H9 (cell line): Measurements from ENCODE around the gene PPP2R3B. TPM values are rescaled to one million over a fixed set of nuclear protein-coding genes. Genes with fewer than 3 reads are reported as not detected.

ENCODE experiments used
- DNase-seq: peaks from one replicate; pipeline ENCODE4 v3.0.0-alpha.2; 2017
- H2AFZ ChIP-seq: one replicate; pipeline ENCODE4 v1.6.1; 2013; ENCODE audit warnings: mild to moderate bottlenecking, low read length, control low read depth, moderate library complexity
- H2AK5ac ChIP-seq: 2 replicates; pipeline ENCODE4 v1.6.1; 2013; ENCODE audit warnings: low read length, control low read depth, mixed read lengths; ENCODE audit not compliant: insufficient read length
- H2BK120ac ChIP-seq: one replicate; pipeline ENCODE4 v1.6.1; 2013; ENCODE audit warnings: low read depth, mild to moderate bottlenecking, low read length, control low read depth, inconsistent platforms; ENCODE audit not compliant: poor library complexity, severe bottlenecking
- H2BK12ac ChIP-seq: 2 replicates; pipeline ENCODE4 v1.6.1; 2013; ENCODE audit warnings: low read length, control low read depth, mixed read lengths, low read depth; ENCODE audit not compliant: insufficient read length
- H2BK15ac ChIP-seq: 2 replicates; pipeline ENCODE4 v1.6.1; 2013; ENCODE audit warnings: low read depth, low read length, control low read depth
- H2BK20ac ChIP-seq: one replicate; pipeline ENCODE4 v1.6.1; 2013; ENCODE audit warnings: low read depth, mild to moderate bottlenecking, low read length, control low read depth, inconsistent platforms; ENCODE audit not compliant: poor library complexity, severe bottlenecking
- H2BK5ac ChIP-seq: 2 replicates; pipeline ENCODE4 v1.6.1; 2013; ENCODE audit warnings: low read length, control low read depth, mixed read lengths; ENCODE audit not compliant: insufficient read length
- H3K14ac ChIP-seq: 2 replicates; pipeline ENCODE4 v1.6.1; 2013; ENCODE audit warnings: low read length, control low read depth; ENCODE audit not compliant: insufficient read depth
- H3K18ac ChIP-seq: 2 replicates; pipeline ENCODE4 v1.6.1; 2013; ENCODE audit warnings: low read depth, mild to moderate bottlenecking, mixed read lengths, low read length, control low read depth; ENCODE audit not compliant: insufficient read length
- H3K23ac ChIP-seq: 2 replicates; pipeline ENCODE4 v1.6.1; 2013; ENCODE audit warnings: low read length, control low read depth, mixed read lengths, low read depth; ENCODE audit not compliant: insufficient read length
- H3K23me2 ChIP-seq: 2 replicates; pipeline ENCODE4 v1.6.1; 2013; ENCODE audit warnings: low read depth, mild to moderate bottlenecking, mixed read lengths, low read length, control low read depth; ENCODE audit not compliant: insufficient read length, poor library complexity, severe bottlenecking
- H3K27ac ChIP-seq: 2 replicates; pipeline ENCODE4 v1.5.1; 2013; ENCODE audit warnings: low read length, control low read depth, mixed read lengths, low read depth; ENCODE audit not compliant: insufficient read length
- H3K27me3 ChIP-seq: 2 replicates; pipeline ENCODE4 v1.6.1; 2013; ENCODE audit warnings: low read length, control low read depth, inconsistent platforms; ENCODE audit not compliant: insufficient read depth
- H3K4ac ChIP-seq: 2 replicates; pipeline ENCODE4 v1.6.1; 2013; ENCODE audit warnings: low read depth, mild to moderate bottlenecking, control low read depth, inconsistent platforms, low read length, moderate library complexity
- H3K4me1 ChIP-seq: 2 replicates; pipeline ENCODE4 v1.6.1; 2013; ENCODE audit warnings: low read length, control low read depth, inconsistent platforms; ENCODE audit not compliant: insufficient read depth
- H3K4me2 ChIP-seq: 2 replicates; pipeline ENCODE4 v1.6.1; 2013; ENCODE audit warnings: low read length, control low read depth, mixed read lengths; ENCODE audit not compliant: insufficient read length, insufficient read depth
- H3K56ac ChIP-seq: 2 replicates; pipeline ENCODE4 v1.6.1; 2013; ENCODE audit warnings: low read depth, mild to moderate bottlenecking, mixed read lengths, low read length, control low read depth; ENCODE audit not compliant: insufficient read length
- H3K79me1 ChIP-seq: 2 replicates; pipeline ENCODE4 v1.6.1; 2013; ENCODE audit warnings: low read depth, mild to moderate bottlenecking, moderate library complexity, low read length, control low read depth, inconsistent platforms; ENCODE audit not compliant: insufficient read depth, poor library complexity, severe bottlenecking
- H3K79me2 ChIP-seq: 2 replicates; pipeline ENCODE4 v1.6.1; 2013; ENCODE audit warnings: low read length, control low read depth, inconsistent platforms; ENCODE audit not compliant: insufficient read depth
- H3K9ac ChIP-seq: 2 replicates; pipeline ENCODE4 v1.6.1; 2013; ENCODE audit warnings: low read length, control low read depth, mixed read lengths; ENCODE audit not compliant: insufficient read length; ENCODE audit errors: extremely low read depth
- H3K9me3 ChIP-seq: one replicate; pipeline ENCODE4 v1.6.1; 2013; ENCODE audit warnings: low read depth, low read length, inconsistent platforms; ENCODE audit not compliant: control insufficient read depth
- H3T11ph ChIP-seq: one replicate; pipeline ENCODE4 v1.6.1; 2013; ENCODE audit warnings: mild to moderate bottlenecking, low read length, control low read depth, inconsistent platforms
- H4K20me1 ChIP-seq: one replicate; pipeline ENCODE4 v1.6.1; 2013; ENCODE audit not compliant: control insufficient read depth, insufficient read length, insufficient read depth
- H4K5ac ChIP-seq: 2 replicates; pipeline ENCODE4 v1.6.1; 2013; ENCODE audit warnings: low read depth, mild to moderate bottlenecking, mixed read lengths, low read length, control low read depth; ENCODE audit not compliant: insufficient read length
- H4K8ac ChIP-seq: replicated peaks from 2 replicates; pipeline ENCODE4 v1.6.1; 2013; ENCODE audit warnings: low read length, control low read depth, mixed read lengths, low read depth; ENCODE audit not compliant: insufficient read length
- H4K91ac ChIP-seq: 2 replicates; pipeline ENCODE4 v1.6.1; 2013; ENCODE audit warnings: low read depth, mild to moderate bottlenecking, moderate library complexity, mixed read lengths, low read length, control low read depth; ENCODE audit not compliant: insufficient read length
- H3K27ac Mint-ChIP-seq, 3 experiments: 2 replicates in 2 of 3; 3 replicates in 1 of 3; pipeline ENCODE4 v1.8.0; 2020 to 2021; ENCODE audit warnings: mixed read lengths in 3 of 3, mild to moderate bottlenecking in 1 of 3, moderate library complexity in 1 of 3
- H3K27me3 Mint-ChIP-seq: 2 replicates; pipeline ENCODE4 v1.8.0; 2021; ENCODE audit warnings: low read depth, mild to moderate bottlenecking, moderate library complexity, mixed read lengths
- H3K36me3 Mint-ChIP-seq, 3 experiments: 2 replicates in 2 of 3; 3 replicates in 1 of 3; pipeline ENCODE4 v1.8.0; 2020 to 2021; ENCODE audit warnings: low read depth in 3 of 3, mixed read lengths in 3 of 3; ENCODE audit not compliant: insufficient read depth in 1 of 3
- H3K4me1 Mint-ChIP-seq, 2 experiments: 2 replicates each; pipeline ENCODE4 v1.8.0; 2020; ENCODE audit warnings: mixed read lengths in 2 of 2
- H3K4me3 Mint-ChIP-seq, 2 experiments: 2 replicates in 1 of 2; 3 replicates in 1 of 2; pipeline ENCODE4 v1.8.0; 2020 to 2021; ENCODE audit warnings: mild to moderate bottlenecking in 2 of 2, mixed read lengths in 2 of 2, moderate library complexity in 1 of 2
- H3K9me3 Mint-ChIP-seq, 2 experiments: 2 replicates in 1 of 2; 3 replicates in 1 of 2; pipeline ENCODE4 v1.8.0; 2020; ENCODE audit warnings: mild to moderate bottlenecking in 2 of 2, mixed read lengths in 2 of 2, moderate library complexity in 1 of 2
- CTCF ChIP-seq: fragments of 200-600 bp; sonication (generic); conservative IDR thresholded peaks from 3 replicates; pipeline ENCODE4 v1.8.0; 2021; ENCODE audit warnings: antibody characterized with exemption, mild to moderate bottlenecking
- WGBS: extraction: QIAGEN DNeasy Blood & Tissue Kit; methylation state at CpG from one replicate; pipeline ENCODE4 v1.1.7; 2013; ENCODE audit warnings: missing lambda C conversion rate, low lambda C conversion rate, mixed read lengths; ENCODE audit not compliant: insufficient read length; ENCODE audit errors: extremely low coverage; 5-methylcytosine and 5-hydroxymethylcytosine counted together
- total RNA-seq: library from RNA; stranded (reverse); gene quantifications from 2 replicates; pipeline ENCODE4 v1.2.1, GENCODE V29; 2021

The PPP2R3B gene
- total RNA-seq, 1 experiment from 2014 or later = 72.1 TPM

DNA sequence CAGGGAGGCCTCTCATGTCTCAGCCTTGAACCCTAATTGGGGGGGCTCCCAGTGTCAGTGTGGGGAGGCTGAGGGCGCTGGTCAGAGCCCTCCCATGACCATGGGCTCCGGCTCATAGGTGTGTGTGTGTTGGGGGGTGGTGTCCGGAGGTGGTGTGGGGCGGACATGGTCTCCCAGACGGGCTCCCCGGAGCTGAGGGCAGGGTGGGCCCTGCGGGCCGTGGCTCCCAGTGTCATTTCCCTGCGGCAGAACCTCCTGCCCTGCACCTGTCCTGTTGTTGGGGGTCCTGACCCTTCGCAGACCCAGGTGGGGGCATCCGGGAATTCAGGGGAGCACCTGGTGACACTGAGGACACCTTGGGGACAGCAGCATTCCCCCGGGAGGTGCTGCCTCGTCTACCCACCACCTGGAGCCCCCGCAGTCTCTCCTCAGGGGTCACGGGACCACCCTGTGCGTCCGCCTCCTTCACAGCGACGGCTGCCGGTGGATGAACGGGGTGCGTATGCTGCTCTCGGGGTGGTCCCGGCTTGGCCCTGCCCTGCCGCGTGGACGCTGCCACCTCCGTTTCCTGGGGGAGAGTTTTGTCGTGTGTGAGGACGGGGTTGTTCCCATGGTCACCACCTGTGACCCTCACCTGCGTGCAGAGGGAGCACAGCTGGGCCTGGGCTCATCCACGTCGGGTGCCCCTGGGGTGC, 53.6 kb downstream of the PPP2R3B start:
- no peaks in the 10 kb centered on the region for H3K79me2 ChIP-seq
- Mint-ChIP-seq H3K36me3 (peaks cover 15 to 33% (median 24%) of the 10 kb centered on the region in 3 experiments), H3K9me3 (peaks cover 5% of the 10 kb centered on the region in 2 experiments), H3K27me3 (no peaks in the 10 kb centered on the region; the same call in 1 of the 2 replicates), H3K27ac (no peak overlapping the region), H3K4me1 (0 out of 4 replicates have a peak, but pooled peaks cover 0 to 2% of the 10 kb centered on the region in 2 experiments), H3K4me3 (no peak overlapping the region)
- TF ChIP-seq CTCF = no peak
- H3K27me3 ChIP-seq = no peaks in the 10 kb centered on the region
- H3K23me2 ChIP-seq = no peaks in the 10 kb centered on the region
- H4K20me1 ChIP-seq = no peaks in the 10 kb centered on the region
- no peak overlapping the region for H2AFZ ChIP-seq
- H2BK12ac ChIP-seq = no peak overlapping the region
- no peak overlapping the region for H2BK5ac ChIP-seq
- H3K9me3 ChIP-seq = no peaks in the 10 kb centered on the region
- H4K8ac ChIP-seq = no peak overlapping the region
- no peak for DNase-seq
- H4K91ac ChIP-seq = no peak overlapping the region
- H3K27ac ChIP-seq = no peak overlapping the region
- H3K9ac ChIP-seq = no peak overlapping the region
- no peak overlapping the region for H3T11ph ChIP-seq
- H2BK15ac ChIP-seq = no peak overlapping the region
- no CpG with 5 or more reads among the region's 33 CpGs for WGBS
- H2BK120ac ChIP-seq = no peak overlapping the region
- H3K4ac ChIP-seq = no peak overlapping the region
- no peak overlapping the region for H4K5ac ChIP-seq
- no peaks in the 10 kb centered on the region for H3K79me1 ChIP-seq
- no peaks in the 10 kb centered on the region for H3K4me1 ChIP-seq
- no peak overlapping the region for H3K18ac ChIP-seq
- H2BK20ac ChIP-seq = no peak overlapping the region
- H3K56ac ChIP-seq = no peak overlapping the region
- no peak overlapping the region for H3K4me2 ChIP-seq
- H2AK5ac ChIP-seq = no peak overlapping the region
- H3K23ac ChIP-seq = no peak overlapping the region
- no peak overlapping the region for H3K14ac ChIP-seq
